Stimulated activated CD8-positive, alpha-beta memory T cell treated with anti-CD3 and anti-CD28 coated beads, Interleukin-12 subunit alpha, Interleukin-12 subunit beta, amount 100 ng/mL, for 4 hours (primary cell): ENCODE data around the gene SLC35G6.

Experiments
- DNase-seq: peaks from one replicate; pipeline ENCODE4 v3.0.0-alpha.2; 2020; ENCODE audit warnings: low read depth

The SLC35G6 gene

DNA sequence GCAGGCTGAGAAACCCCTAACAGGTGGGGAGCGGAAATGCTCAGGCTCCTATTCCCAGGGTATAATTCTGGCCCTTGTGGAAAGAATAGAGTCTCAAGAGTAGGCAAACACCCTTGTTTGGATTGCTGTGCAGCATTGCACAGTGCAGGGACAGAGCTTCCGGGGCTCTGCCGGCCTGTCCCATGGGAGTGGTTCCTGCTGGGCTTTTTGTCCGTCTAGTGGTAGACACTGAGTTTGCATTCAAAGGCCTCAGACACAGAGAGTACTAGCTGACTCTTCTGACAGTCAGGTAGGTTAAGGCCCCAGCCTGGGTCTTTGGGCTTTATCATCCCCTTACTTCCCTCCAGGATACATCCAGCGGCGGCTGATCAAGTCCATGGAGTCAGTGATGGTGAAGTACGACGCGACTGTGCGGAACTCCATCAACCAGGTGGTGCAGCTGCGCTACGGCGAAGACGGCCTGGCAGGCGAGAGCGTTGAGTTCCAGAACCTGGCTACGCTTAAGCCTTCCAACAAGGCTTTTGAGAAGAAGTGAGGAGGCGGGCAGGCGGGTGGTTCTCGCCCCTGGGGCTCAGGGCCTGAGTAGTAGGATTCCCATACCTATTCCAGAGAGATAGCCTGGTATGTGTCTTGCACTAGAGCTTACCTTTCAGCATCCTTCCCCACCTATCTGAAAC is 21.1 kb downstream of the SLC35G6 start:
- DNase-seq = no peak

DNA sequence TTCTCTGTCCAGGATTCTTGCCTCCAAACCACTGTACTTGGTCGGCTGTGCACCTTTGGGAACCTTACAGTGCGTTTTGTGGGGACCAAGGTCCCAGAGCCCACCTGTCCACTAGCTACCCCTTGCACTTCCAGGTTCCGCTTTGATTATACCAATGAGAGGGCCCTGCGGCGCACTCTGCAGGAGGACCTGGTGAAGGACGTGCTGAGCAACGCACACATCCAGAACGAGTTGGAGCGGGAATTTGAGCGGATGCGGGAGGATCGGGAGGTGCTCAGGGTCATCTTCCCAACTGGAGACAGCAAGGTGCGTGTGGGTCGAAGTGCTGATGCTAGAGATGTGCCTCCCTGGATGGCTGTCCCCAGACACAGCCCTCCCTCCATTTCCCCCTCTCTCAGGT is 21.7 kb downstream of the SLC35G6 start:
- DNase-seq = no peak

GRCh38 chr17:7503521-7503920 is 22.3 kb downstream of the SLC35G6 start:
- no peak for DNase-seq

DNA sequence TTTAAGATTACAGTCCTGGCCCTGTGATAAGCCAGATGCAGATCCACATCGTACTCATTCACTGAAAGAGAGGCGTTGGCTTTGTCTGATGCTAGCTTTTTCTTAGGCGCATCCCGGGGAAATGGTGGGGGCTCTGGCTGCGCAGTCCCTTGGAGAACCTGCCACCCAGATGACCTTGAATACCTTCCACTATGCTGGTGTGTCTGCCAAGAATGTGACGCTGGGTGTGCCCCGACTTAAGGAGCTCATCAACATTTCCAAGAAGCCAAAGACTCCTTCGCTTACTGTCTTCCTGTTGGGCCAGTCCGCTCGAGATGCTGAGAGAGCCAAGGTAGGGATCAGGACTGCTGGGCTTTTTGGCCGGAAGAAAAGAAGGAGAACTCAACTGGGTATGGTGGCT is 26.9 kb downstream of the SLC35G6 start:
- DNase-seq = no peak

- no peak for DNase-seq
Measured at GRCh38 chr17:7508846-7509245, 27.6 kb downstream of the SLC35G6 start.

DNA sequence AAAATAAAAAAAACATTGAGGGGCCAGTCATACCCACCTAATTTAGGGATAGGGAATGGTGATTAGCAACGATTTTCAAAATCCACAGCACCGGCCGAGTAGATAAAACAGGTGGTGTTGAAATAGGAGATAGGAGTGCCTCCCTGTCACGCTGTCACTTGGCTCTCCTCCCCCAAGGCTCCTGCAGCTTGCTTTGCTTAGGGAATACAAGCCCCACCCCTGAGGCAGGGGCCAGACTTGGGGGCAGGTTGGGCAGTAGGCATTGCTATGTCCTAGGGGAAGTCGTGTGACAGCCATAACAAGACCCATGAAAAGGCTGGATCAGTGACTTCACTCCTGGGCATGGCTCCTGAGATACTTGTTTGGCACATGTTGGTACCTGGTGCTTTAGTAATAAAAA is 28.7 kb downstream of the SLC35G6 start:
- DNase-seq = no peak

DNA sequence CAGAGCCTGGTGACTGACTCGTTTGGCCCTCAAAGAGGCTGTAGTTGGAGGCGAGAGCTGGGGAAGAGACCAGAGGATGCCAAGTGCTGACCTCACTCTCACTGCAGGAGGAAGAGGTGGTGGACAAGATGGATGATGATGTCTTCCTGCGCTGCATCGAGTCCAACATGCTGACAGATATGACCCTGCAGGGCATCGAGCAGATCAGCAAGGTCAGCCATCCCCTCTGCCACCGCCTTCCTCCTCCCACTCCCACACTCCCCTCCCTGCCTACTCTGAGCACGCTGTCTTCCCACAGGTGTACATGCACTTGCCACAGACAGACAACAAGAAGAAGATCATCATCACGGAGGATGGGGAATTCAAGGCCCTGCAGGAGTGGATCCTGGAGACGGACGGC is 29.9 kb downstream of the SLC35G6 start:
- no peak for DNase-seq

DNA sequence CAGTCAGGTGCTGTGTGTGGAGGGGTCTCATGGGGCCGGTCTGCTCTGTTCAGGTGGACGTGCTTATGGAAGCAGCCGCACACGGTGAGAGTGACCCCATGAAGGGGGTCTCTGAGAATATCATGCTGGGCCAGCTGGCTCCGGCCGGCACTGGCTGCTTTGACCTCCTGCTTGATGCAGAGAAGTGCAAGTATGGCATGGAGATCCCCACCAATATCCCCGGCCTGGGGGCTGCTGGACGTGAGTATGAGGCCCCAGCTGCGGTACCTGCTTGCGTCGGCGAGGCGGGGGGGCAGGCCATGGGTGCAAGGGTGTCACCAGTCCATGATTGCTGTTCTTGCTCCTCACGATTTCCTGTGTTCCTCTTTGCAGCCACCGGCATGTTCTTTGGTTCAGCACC is 30.9 kb downstream of the SLC35G6 start:
- DNase-seq = no peak

DNA sequence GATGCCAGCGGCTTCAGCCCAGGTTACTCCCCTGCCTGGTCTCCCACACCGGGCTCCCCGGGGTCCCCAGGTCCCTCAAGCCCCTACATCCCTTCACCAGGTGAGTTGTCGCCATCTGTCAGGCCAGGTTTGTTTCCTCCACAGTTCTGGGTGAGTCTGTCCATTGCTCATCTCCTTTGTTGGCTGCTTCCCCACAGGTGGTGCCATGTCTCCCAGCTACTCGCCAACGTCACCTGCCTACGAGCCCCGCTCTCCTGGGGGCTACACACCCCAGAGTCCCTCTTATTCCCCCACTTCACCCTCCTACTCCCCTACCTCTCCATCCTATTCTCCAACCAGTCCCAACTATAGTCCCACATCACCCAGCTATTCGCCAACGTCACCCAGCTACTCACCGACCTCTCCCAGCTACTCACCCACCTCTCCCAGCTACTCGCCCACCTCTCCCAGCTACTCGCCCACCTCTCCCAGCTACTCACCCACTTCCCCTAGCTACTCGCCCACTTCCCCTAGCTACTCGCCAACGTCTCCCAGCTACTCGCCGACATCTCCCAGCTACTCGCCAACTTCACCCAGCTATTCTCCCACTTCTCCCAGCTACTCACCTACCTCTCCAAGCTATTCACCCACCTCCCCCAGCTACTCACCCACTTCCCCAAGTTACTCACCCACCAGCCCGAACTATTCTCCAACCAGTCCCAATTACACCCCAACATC is 31.7 kb downstream of the SLC35G6 start:
- no peak for DNase-seq

GRCh38 chr17:7513850-7514419 is 32.7 kb downstream of the SLC35G6 start:
- DNase-seq = no peak

- DNase-seq = no peak
Measured at GRCh38 chr17:7515911-7516610, 34.8 kb downstream of the SLC35G6 start.

GRCh38 chr17:7523033-7523432 is 41.8 kb downstream of the SLC35G6 start:
- DNase-seq = no peak

- no peak for DNase-seq
Measured at GRCh38 chr17:7528842-7529241, 47.6 kb downstream of the SLC35G6 start.

- DNase-seq = no peak
Measured at GRCh38 chr17:7530023-7530900, 49.0 kb downstream of the SLC35G6 start.
